ENCODE data around the gene ALKBH3.

- TF ChIP-seq CTCF (IDR thresholded peaks at IDR 0.05): no peak
- TF ChIP-seq ZFX (IDR thresholded peaks at IDR 0.05; ENCODE audit: borderline replicate concordance): no peak
These were observed 37.2 kb downstream of the ALKBH3 start for GRCh38 chr11:43917851-43918250.

Measured in 22Rv1 (cell line).